ENCODE results near the gene EXOC7.

EXOC7 gene

DNA sequence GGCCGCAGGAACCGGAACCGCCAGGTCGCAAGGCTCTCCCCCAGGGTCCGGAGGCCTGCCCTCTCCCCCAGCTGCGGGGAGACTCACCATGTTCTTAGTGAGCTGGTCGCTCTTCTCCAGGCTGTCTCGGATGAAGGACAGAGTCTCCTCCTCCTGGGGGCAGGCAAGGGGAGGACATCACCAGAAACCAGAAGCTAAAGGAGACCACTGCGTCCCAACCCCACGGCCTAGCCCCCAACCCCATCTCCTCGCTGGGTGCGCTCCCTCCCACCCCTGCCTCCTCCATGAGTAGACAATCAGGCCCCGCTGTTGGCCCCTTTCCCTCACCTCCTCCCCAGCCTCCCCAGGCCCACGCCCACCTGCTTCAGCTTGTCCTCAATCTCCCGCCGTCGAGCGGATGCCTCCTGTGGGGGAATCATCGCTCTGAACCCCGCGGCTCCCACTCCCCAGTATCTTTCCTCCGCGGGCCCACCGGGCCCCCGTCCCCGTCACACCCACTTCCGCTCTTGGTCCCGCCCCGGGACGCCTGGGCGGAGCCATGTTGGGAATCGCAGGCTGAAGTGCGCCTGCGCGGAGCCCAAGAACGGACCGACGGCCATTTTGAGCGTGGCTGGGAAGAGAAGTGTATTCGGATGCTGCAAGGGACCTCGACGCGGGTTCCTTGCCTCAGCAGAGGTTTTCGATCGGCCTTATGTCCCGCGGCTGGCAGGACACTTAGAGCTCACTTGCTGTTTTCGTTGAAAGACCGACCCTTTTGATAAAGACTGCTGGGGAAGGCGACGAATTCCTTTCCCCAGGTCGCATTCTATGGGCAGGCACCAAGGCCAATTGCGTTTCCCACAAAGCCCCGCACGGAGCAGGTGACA is at the start of gene EXOC7:
TSS of gene EXOC7 (minus strand) at position 514 of the 866 bp plus-strand sequence. CDS start at position 419, 95 bp downstream.
- peak; percentile 85 for DNase-seq (ENCODE audit: low read depth)

- no peak for DNase-seq (ENCODE audit: low read depth)
Observed at GRCh38 chr17:76153202-76153601, 49.6 kb upstream of the EXOC7 start.

DNA sequence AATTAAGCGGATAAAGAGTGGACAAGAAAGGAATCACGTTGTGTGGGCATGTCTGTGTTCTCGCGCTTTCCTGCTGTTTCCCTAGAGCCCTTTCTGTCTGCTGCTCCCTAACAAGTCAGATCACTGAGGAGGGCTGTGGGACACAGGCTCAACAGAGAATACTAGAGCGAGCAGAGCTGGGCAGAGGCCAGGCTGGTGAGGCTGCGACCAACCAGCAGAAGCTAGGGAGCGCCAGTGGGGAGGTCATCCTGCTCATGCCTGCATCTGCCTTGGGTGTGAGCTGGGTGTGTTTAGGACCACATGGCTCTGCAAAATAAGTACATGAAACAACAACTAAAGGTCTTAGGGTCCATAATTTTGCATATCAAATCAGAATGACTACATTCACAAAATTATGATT is 49.0 kb upstream of the EXOC7 start:
- no peak for DNase-seq (ENCODE audit: low read depth)

DNA sequence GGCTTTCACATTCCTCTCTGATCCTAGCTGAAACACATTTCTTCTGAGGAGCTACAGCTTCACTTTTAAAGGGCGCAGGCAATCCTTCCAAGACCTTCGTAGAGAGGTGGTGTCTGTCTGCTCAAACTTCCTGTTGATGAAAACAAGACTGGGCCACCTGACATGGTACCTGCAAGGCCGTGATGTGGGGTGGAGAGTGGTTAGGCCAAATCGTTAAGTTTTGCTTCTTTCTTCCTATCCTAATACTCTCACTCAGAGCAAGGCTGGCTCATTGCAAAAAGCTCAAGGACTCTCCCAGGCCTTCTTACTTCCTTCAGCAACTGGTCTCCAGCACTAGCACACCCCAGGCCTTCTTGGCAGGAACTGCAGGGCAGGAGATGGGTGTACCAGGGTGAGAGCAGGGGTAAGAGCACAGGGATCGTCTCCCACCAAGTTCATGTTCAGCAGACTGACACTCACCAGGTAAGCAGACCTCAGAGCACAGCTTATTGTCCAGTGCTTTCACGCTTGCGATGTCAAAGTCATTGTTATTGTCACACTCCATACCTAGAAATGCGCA is 48.4 kb upstream of the EXOC7 start:
- no peak for DNase-seq (ENCODE audit: low read depth)

GRCh38 chr17:76150712-76151622 is 47.4 kb upstream of the EXOC7 start:
- no peak for DNase-seq (ENCODE audit: low read depth)

- no peak for DNase-seq (ENCODE audit: low read depth)
Observed at GRCh38 chr17:76149214-76149613, 45.6 kb upstream of the EXOC7 start.

DNA sequence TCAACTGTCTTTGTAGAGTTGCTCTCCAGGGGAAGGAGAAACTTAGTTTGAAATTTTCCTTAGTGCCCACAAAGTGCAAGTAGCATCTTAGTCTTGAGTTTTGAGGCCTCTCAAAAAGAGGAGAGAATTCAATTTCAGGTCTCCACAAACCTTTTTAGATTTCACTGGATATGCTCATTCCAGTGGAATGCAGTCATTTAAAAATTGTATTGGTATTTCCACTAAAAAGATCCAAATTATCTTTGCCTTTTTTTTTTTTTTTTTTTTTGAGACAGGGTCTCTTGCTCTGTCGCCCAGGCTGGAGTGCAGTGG is 44.4 kb upstream of the EXOC7 start:
- no peak for DNase-seq (ENCODE audit: low read depth)

DNA sequence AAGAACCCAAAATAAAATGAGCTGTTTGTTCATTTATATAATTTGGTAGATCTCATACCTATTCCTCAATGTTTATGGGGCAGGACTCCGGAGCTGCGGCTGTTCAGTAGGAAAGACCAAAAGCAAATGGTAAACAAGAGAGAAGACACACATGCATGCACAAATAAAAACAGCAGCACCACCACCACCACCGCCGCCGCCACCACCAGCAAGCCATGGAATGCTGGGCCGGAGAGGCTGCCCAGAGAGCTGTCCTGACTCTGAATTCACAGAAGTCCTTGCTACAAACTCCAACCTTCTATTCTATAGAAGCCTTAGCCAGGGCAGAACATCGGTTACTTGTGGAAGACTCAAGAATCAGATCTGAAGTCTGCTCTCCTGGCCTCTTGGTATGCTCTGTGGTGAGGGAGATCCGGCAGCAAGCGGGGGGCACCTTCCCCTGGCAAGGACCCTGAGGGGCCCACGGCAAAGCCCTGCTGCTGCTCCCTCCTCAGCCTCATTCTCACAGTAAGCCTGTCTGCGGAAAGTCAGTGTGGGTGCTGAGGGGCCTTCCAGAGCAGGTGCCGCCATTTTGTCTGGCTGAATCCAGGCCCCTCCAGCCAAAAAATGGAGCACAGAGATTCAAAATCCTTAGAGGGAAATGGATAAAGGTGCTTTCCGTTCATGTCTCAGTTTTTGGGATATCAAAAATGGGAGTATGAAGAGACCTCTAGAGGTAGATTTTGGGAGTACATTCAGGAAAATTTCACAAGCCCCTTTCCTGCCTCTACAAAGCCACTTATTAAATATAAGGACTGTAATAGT is 43.8 kb upstream of the EXOC7 start:
- DNase-seq (ENCODE audit: low read depth), result no peak

- no peak for DNase-seq (ENCODE audit: low read depth)
Observed at GRCh38 chr17:76146053-76146851, 42.7 kb upstream of the EXOC7 start.

DNA sequence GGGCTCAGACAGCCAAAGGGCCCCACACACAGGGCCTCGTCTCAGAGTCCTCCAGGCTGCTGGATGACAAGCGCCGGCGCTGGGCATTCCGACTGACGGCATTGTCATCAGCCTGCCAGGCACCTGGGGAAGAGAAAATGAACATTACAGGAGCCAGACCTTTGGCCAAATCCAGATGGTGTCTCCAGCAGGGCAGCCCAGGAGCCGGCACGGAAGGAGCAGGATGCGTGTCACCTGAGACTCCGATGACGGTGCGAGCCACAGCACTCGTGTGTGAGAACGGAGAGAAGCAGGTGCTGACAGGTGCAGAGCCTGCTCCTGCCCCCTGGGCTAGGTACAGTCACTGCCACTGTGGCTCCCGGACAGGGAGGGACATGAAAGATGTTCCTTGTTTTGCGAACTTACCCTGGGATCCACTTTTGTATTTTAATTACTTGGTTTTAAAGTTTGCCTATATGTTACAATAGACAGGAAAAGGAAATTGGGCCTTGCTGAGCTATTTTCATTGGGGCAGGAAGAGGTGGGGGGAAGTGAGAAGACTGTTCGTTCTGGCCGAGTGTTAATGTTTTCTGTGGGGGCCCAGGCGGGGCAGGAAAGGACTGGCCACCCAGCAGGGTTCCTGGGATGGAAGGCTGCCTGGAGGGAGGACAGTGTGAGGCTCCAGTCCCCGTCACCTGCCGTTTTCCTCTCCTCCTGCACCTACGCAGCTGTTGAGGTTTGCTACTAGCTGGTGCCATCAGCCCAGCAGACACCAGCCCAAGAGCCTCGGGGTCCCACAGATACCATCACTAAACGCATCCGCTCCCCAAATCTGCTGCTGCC is 41.9 kb upstream of the EXOC7 start:
- DNase-seq (ENCODE audit: low read depth), result no peak

DNA sequence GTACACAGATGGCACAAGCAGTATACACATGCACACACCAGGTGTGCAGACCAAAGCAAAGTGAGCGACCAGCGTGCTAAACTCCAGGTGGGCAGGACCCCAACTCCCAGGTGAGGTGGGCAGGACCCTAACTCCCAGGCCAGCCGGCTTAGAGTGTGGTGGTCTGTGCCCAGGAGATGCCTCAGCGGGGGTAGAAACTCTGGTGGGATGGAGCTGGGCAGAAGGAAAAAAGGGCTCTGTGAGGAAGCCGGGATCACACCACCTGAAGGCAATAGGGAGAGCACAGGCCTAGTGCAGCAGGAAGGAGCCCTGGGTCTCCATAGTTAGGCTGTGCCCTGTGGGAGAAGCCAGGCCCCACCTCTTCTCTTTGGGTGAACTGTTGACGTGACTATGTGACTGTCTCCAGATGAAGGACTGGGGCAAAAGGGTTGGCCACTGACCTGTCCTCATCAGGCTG is 39.0 kb upstream of the EXOC7 start:
- DNase-seq (ENCODE audit: low read depth), result no peak

- DNase-seq (ENCODE audit: low read depth), result no peak
Observed at GRCh38 chr17:76142039-76142584, 38.5 kb upstream of the EXOC7 start.

- DNase-seq (ENCODE audit: low read depth), result peak; percentile 80
Observed at GRCh38 chr17:76141212-76142038, 37.8 kb upstream of the EXOC7 start, which contains the start of gene FOXJ1. Gene FOXJ1 (minus strand): TSS chr17:76141245. CDS start chr17:76140395, 850 bp downstream.

DNA sequence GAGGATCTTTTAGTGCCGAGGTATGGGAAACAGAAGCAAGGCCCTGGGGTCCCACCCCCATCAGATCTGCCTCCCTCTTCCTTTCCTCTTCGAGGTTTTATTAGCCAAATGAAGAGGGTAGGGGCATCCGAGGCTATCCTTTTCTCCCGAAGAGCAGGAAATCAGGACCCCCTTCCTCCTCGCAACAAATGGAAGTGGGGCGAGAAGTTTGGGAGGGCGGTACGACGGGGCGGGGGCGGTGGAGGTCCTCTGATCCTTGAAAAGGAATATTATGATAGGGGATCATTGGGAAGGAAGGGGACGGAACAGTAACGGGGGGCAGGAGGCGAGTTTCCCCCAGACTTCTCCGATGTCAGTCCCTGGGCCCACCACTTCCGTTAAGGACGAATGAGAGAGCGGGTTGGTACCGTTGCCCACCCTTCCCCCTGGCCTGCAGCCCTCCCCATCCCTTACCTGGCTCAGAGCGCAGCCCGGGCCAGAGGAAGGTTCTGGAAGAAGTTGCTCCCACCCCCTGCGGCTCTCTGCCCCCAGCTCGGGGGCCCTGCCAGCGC is 37.1 kb upstream of the EXOC7 start:
- no peak for DNase-seq (ENCODE audit: low read depth)

DNA sequence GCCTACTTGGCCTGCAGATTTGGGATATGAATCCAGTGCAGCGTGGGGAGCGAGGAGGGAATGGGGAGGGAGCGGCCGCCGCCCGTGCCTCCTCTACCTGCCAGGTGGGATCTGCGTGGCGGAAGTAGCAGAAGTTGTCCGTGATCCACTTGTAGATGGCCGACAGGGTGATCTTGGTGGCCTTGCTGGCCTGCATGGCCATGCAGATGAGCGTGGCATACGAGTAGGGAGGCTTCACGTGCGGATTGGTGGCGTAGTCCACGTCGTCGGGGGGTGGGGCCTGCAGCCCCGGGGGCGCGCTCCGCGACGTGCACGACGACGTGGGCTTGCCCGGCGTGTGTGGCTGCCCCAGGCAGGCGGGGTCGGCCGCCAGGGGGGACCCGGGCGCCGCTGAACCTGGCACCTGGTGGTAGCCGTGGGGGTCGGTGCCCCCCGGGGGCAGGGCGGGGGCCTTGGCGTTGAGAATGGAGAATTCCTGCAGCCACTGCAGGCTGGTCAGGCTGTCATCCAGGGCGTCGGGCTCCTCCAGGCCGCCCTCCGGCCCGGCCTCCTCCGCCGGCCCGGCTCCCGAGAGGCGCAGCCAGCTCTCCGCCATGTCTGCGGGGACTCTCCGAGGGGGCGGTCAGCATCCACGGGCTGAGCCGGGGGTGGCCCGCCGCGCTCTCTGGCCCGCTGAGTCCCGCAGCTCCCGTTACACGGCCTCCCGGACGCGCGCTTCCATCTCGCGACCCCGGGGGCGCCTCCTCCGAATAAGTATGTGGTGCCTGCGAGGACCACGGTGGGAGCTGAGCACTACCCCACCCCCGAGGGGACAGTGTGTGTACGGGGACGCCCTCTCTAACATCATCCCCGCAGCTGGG is 36.4 kb upstream of the EXOC7 start:
- no peak for DNase-seq (ENCODE audit: low read depth)

DNA sequence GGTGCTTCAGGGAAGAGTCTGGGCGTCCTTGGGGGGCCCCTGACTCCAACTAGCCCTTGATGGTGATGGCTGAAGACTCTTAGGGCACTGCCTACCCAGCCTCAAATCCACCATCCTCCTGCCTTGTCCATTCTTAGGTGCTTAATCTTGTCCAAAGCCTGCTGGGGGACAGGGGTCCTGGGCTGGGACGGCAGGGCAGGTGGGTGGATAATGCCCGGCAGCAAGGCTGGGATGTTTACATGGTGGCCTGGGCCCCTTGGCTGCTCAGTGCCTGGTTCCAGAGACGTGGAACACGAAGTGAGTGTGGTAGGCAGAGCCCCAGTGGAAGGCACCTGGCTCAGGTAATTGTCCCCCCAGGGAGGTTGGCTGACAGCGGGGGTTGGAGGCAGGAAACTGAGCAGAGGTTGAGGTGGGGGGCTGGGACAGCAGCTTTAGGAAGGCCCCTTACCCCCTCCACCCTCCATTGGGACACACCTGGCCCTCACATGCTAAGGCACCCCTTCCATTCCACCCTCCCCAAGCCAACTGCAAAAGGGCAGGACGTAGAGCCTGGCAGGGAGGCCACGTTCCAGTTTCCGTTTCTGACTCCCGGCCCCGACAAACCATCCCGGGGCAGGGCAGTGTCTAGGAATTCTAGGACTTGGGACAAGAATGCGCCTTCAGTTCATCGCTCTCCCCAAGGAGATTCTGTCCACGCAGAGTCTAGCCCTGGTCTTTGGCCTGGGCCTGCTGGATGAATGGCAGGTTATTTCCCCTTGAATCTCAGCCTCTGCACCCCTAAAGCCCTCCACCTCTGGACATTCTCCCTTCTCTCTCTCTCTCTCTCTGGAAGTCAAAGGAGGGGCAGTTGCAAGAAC is 35.5 kb upstream of the EXOC7 start:
- DNase-seq (ENCODE audit: low read depth), result no peak
